Right lobe of liver (tissue), 4 donors: ENCODE data around the gene NFATC4.

Source experiments
- POLR2A ChIP-seq: fragments of 450-650 bp; IDR thresholded peaks from one replicate; pipeline ENCODE4 v1.6.1; 2017; ENCODE audit warnings: antibody characterized with exemption, mild to moderate bottlenecking
- TF ChIP-seq, protein P1 (sequence below), 4 donors: fragments of 200-600 bp in 3 of 4; fragments of 450-650 bp in 1 of 4; IDR thresholded peaks; one replicate each; pipeline versions ENCODE4 v1.5.1 to v1.8.0; 2016 to 2022; ENCODE audit warnings: antibody characterized with exemption in 4 of 4, mild to moderate bottlenecking in 2 of 4
- donor health status: DM: no; HTN: no; CAD: no.
- donor health status: DM: no; HTN: no; CAD: no.
- donor health status: DM: no; HTN: yes; CAD: no.

- TF ChIP-seq, protein P1, sequence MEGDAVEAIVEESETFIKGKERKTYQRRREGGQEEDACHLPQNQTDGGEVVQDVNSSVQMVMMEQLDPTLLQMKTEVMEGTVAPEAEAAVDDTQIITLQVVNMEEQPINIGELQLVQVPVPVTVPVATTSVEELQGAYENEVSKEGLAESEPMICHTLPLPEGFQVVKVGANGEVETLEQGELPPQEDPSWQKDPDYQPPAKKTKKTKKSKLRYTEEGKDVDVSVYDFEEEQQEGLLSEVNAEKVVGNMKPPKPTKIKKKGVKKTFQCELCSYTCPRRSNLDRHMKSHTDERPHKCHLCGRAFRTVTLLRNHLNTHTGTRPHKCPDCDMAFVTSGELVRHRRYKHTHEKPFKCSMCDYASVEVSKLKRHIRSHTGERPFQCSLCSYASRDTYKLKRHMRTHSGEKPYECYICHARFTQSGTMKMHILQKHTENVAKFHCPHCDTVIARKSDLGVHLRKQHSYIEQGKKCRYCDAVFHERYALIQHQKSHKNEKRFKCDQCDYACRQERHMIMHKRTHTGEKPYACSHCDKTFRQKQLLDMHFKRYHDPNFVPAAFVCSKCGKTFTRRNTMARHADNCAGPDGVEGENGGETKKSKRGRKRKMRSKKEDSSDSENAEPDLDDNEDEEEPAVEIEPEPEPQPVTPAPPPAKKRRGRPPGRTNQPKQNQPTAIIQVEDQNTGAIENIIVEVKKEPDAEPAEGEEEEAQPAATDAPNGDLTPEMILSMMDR (IDR thresholded peaks at IDR 0.05) = no peak
- no peak for TF ChIP-seq POLR2A
Measured at GRCh38 chr14:24349742-24350141, 18.2 kb upstream of the NFATC4 start.
